OCI-LY7 (cell line): Measurements from ENCODE around the gene SCFD2. TPM values are rescaled to one million over a fixed set of nuclear protein-coding genes. Genes with fewer than 3 reads are reported as not detected.

Experiments used
- BruUV-seq: library from RNA; stranded (reverse); fragments of 400-500 nt; replicated peaks from 2 replicates; lab custom pipeline; 2021; lab: Mats Ljungman, UMichigan
- CTCF ChIA-PET: fragments of 300-600 bp; sonication (Branson Sonifier 250); formaldehyde crosslinking; loops from one replicate; lab custom pipeline; 2022; ENCODE audit warnings: antibody characterized with exemption; ENCODE audit not compliant: unreplicated experiment; lab: Charles Lee
- POLR2A ChIA-PET: fragments of 300-600 bp; sonication (Branson Sonifier 250); formaldehyde crosslinking; loops from one replicate; lab custom pipeline; 2022; ENCODE audit warnings: antibody characterized with exemption; lab: Charles Lee
- DNase-seq: peaks from one replicate; pipeline ENCODE4 v3.0.0-alpha.2; 2015; ENCODE audit warnings: low spot score
- H2AFZ ChIP-seq: fragments of 200-600 bp; sonication (generic), shearing (Covaris generic); 2 replicates; pipeline ENCODE4 v1.6.1; 2014; ENCODE audit warnings: mild to moderate bottlenecking, antibody characterized with exemption, low read length, moderate library complexity
- H3K27ac ChIP-seq: fragments of 200-600 bp; sonication (generic); 2 replicates; pipeline ENCODE4 v1.5.1; 2014; ENCODE audit warnings: mixed run types, low read depth, mild to moderate bottlenecking, moderate library complexity, low read length, inconsistent platforms; ENCODE audit not compliant: poor library complexity, severe bottlenecking
- H3K36me3 ChIP-seq: fragments of 200-600 bp; sonication (generic); 2 replicates; pipeline ENCODE4 v1.6.1; 2014; ENCODE audit warnings: mild to moderate bottlenecking, antibody characterized with exemption, low read length, moderate library complexity, mixed read lengths; ENCODE audit not compliant: insufficient read depth
- H3K4me1 ChIP-seq: fragments of 200-600 bp; sonication (generic); 2 replicates; pipeline ENCODE4 v1.5.1; 2014; ENCODE audit warnings: mild to moderate bottlenecking, low read length; ENCODE audit not compliant: insufficient read depth, poor library complexity, severe bottlenecking
- H3K4me2 ChIP-seq: fragments of 200-600 bp; sonication (generic); 2 replicates; pipeline ENCODE4 v1.6.1; 2014; ENCODE audit warnings: mild to moderate bottlenecking, low read length
- H3K4me3 ChIP-seq: fragments of 200-600 bp; sonication (generic); 2 replicates; pipeline ENCODE4 v1.5.1; 2014; ENCODE audit warnings: mild to moderate bottlenecking, low read depth, low read length; ENCODE audit not compliant: poor library complexity, severe bottlenecking
- H3K79me2 ChIP-seq: fragments of 200-600 bp; sonication (generic); 2 replicates; pipeline ENCODE4 v1.6.1; 2016; ENCODE audit warnings: low read depth, mild to moderate bottlenecking, low read length, moderate library complexity, mixed read lengths; ENCODE audit not compliant: insufficient read depth
- H3K9me2 ChIP-seq: fragments of 200-600 bp; sonication (generic); 2 replicates; pipeline ENCODE4 v1.6.1; 2016; ENCODE audit warnings: mild to moderate bottlenecking, low read length, mixed read lengths; ENCODE audit not compliant: insufficient read depth
- H3K9me3 ChIP-seq: fragments of 200-600 bp; sonication (generic); 2 replicates; pipeline ENCODE4 v1.6.1; 2014; ENCODE audit warnings: mild to moderate bottlenecking, mixed run types, low read length, mixed read lengths
- H4K20me1 ChIP-seq: fragments of 200-600 bp; sonication (generic); 2 replicates; pipeline ENCODE4 v1.6.1; 2014; ENCODE audit warnings: mild to moderate bottlenecking, antibody characterized with exemption, low read length, moderate library complexity, mixed read lengths; ENCODE audit not compliant: insufficient read depth
- CTCF ChIP-seq: fragments of 200-600 bp; sonication (generic); conservative IDR thresholded peaks from 2 replicates; pipeline ENCODE4 v1.5.1; 2014; ENCODE audit warnings: mild to moderate bottlenecking, antibody characterized with exemption, low read length, moderate library complexity, mixed read lengths
- EZH2phosphoT487 ChIP-seq: fragments of 200-600 bp; sonication (generic); IDR thresholded peaks from 2 replicates; pipeline ENCODE4 v1.6.1; 2018; ENCODE audit warnings: low read depth, borderline replicate concordance, mild to moderate bottlenecking, mixed run types, antibody characterized with exemption, low read length, moderate library complexity, mixed read lengths
- intact Hi-C: fragments of 100-400 bp; cut with micrococcal nuclease; formaldehyde crosslinking; loops from one replicate; pipeline ENCODE4 v1.10.0; 2022; ENCODE audit not compliant: unreplicated experiment
- total RNA-seq, 2 experiments: library from RNA; depleted of rRNA in 1 of 2; stranded (reverse); fragments of >200 nt in 1 of 2; shearing (Covaris generic) in 1 of 2; gene quantifications; 2 replicates each; pipeline ENCODE4 v1.2.3, GENCODE V29; 2014 to 2022

The SCFD2 gene
- total RNA-seq, 2 experiments from 2014 or later, result 27.2 to 52.0 TPM

DNA sequence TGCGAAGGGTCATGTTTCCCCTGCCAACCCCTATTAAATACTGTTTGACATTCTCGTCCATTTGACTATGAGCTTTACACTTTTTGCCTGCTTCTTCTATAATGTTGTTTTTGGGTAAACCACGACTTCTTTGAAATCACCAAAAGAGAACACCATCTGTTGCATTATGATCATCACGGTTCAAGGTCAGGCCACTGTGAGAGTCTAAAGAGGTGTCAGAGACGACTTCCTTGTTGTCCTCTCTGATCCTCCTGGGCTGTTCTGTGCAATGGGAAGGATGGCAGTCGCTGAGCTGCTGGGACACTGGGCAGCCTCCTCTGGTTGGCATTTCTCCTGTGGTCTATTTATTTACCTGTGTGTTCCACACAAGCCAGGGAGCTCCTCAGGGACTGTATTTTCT lies 366.2 kb downstream of the SCFD2 start:
- Histone ChIP-seq H3K79me2 (no peaks in the 10 kb centered on the region), H3K4me2 (no peak overlapping the region), H3K9me3 (no peaks in the 10 kb centered on the region), H3K36me3 (no peaks in the 10 kb centered on the region), H3K4me1 (no peaks in the 10 kb centered on the region), H2AFZ (no peak overlapping the region), H4K20me1 (no peaks in the 10 kb centered on the region), H3K9me2 (no peaks in the 10 kb centered on the region), H3K4me3 (no peak overlapping the region), H3K27ac (no peak overlapping the region)
- CTCF ChIA-PET, result no interaction called here
- POLR2A ChIA-PET, result no interaction called here
- TF ChIP-seq CTCF, result no peak
- TF ChIP-seq EZH2phosphoT487, result no peak
- no TSS peak for BruUV-seq
- intact Hi-C loops, result no loop called here
- no peak for DNase-seq

- Histone ChIP-seq H2AFZ (no peak overlapping the region), H4K20me1 (no peaks in the 10 kb centered on the region), H3K9me2 (no peaks in the 10 kb centered on the region), H3K4me1 (no peaks in the 10 kb centered on the region), H3K9me3 (no peaks in the 10 kb centered on the region), H3K79me2 (no peaks in the 10 kb centered on the region), H3K4me2 (no peak overlapping the region), H3K36me3 (no peaks in the 10 kb centered on the region), H3K27ac (no peak overlapping the region), H3K4me3 (no peak overlapping the region)
- TF ChIP-seq EZH2phosphoT487, result no peak
- TF ChIP-seq CTCF, result no peak
- POLR2A ChIA-PET, result no interaction called here
- no peak for DNase-seq
- intact Hi-C loops, result no loop called here
- no TSS peak for BruUV-seq
- CTCF ChIA-PET, result no interaction called here
Measured at GRCh38 chr4:52998413-52998812, 367.4 kb downstream of the SCFD2 start.

DNA sequence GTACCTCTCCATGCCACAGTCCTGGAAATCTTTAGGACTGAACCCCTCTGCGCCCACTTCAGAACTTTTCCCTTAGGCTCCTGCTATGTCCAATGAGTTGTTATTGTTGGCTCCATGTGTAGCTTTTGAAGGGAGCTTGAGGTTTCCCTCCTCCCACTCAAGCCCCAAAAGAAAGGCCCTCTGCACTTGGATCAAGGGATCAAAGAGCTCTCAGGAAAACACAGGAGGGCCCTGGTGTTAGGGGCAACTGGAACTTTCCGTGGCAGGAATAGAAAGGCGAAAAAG lies 368.8 kb downstream of the SCFD2 start:
- intact Hi-C loops, result no loop called here
- Histone ChIP-seq H3K9me2 (no peaks in the 10 kb centered on the region), H3K4me2 (no peak overlapping the region), H3K4me1 (no peaks in the 10 kb centered on the region), H4K20me1 (no peaks in the 10 kb centered on the region), H2AFZ (no peak overlapping the region), H3K4me3 (no peak overlapping the region), H3K9me3 (no peaks in the 10 kb centered on the region), H3K36me3 (no peaks in the 10 kb centered on the region), H3K27ac (no peak overlapping the region), H3K79me2 (no peaks in the 10 kb centered on the region)
- no TSS peak for BruUV-seq
- ChIA-PET CTCF (no interaction called here), POLR2A (no interaction called here)
- no peak for DNase-seq
- TF ChIP-seq CTCF (no peak), EZH2phosphoT487 (no peak)
